ENCODE results near the gene PIP5K1C.

The PIP5K1C gene, protein sequence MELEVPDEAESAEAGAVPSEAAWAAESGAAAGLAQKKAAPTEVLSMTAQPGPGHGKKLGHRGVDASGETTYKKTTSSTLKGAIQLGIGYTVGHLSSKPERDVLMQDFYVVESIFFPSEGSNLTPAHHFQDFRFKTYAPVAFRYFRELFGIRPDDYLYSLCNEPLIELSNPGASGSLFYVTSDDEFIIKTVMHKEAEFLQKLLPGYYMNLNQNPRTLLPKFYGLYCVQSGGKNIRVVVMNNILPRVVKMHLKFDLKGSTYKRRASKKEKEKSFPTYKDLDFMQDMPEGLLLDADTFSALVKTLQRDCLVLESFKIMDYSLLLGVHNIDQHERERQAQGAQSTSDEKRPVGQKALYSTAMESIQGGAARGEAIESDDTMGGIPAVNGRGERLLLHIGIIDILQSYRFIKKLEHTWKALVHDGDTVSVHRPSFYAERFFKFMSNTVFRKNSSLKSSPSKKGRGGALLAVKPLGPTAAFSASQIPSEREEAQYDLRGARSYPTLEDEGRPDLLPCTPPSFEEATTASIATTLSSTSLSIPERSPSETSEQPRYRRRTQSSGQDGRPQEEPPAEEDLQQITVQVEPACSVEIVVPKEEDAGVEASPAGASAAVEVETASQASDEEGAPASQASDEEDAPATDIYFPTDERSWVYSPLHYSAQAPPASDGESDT

DNA sequence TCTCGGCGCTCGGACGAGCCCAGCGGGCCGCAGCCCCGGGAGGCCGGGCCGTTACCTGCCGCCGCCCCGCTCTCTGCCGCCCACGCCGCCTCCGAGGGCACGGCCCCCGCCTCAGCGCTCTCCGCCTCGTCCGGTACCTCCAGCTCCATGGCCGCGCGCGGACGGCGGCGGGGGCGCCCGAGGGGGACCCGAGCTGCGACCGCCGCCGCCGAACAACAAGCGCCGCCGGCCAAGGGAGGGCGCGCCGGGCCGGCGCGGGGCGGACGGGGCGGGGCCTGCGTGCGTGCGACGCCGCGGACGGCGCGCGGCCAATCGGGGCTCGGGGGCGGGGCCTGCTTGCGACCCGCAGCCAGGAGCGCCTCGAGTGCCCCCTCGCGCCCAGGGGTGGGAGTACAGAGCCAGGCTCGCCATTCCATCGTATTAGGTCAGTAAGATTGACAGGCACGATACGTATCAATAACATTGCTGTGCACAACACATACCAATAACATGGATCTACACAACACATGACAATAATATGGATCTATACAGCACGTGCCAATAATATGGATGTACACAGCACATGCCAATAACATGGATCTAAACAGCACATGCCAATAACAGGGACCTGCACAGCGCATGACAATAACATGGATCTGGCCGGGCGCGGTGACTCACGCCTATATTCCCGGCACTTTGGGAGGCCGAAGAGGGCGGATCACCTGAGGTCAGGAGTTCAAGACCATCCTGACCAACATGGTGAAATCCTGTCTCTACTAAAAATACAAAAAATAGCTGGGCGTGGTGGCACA lies at the start of gene PIP5K1C:
TSS of gene PIP5K1C (minus strand) at position 227 of the 791 bp plus-strand sequence. CDS start at position 149, 78 bp downstream.
- DNase-seq (ENCODE audit: low spot score): peak; percentile 90

DNA sequence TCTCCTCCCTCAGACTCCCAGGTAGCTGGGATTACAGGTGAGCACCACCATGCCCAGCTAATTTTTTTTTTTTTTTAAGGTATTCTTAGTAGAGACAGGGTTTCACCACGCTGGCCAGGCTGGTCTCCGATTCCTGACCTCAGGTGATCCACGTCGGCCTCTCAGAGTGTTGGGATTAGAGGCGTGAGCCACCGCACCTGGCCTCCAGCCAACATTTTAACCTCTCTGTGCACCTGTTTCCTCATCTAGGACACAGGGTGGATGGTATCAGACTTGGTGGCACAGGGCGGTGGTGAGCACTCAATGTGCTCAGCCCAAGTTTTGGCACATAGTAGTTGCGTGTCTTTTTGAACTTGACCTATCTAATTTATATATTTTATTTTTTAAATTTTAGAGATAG lies 48.7 kb upstream of the PIP5K1C start:
- no peak for DNase-seq (ENCODE audit: low spot score)

DNA sequence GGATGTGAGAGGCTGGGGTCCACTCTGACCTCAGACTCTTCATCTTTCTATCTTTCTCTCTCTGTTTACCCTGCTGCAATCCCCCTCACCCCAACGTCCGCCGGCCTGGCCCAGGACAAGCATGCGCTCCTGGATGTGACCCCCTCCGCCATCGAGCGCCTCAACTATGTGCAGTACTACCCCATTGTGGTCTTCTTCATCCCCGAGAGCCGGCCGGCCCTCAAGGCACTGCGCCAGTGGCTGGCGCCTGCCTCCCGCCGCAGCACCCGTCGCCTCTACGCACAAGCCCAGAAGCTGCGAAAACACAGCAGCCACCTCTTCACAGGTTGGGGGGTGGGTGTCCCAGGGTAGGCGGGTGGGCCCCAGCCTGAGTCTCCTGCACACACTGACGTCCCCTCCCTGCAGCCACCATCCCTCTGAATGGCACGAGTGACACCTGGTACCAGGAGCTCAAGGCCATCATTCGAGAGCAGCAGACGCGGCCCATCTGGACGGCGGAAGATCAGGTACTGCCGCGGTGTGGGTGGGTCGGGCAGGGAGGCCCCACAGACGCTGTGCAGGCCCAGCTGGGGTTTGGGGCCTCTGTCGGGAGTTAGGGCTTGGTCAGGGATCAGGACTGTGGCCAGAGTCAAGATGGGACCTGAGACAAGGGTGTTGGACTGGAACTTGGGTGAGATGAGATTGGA lies 46.2 kb upstream of the PIP5K1C start:
- DNase-seq (ENCODE audit: low spot score): no peak

DNA sequence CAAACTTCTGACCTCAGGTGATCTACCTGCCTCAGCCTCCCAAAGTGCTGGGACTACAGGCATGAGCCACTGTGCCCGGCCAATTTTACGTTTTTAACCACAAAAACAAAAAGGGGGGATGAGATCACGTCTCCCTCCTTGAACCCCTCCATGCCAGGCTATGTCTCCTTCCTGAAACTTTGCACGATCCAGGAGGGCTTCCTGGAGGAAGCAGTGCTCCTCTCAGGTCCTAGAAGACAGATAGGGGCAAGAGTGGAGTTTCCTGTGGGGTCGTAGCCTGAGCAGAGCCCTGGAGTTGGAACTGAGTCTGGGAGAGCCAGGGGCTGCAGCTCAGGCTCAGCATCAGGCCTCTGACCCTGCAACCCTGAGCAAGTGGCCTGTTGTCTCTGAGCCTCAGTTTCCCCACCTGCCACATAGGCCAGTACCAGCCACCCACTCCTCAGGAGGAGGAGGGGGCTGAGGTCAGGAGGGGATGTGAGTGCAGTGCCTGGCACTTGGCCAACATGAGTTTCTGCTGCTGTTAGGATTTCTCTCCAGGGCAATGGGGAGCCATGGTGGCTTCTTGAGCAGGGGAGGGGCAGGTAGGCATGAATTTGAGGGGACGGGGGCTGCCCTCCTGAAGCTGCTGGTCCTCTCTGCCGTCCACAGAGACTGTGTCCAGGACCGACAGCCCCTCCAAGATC lies 45.2 kb upstream of the PIP5K1C start:
- DNase-seq (ENCODE audit: low spot score): no peak

DNA sequence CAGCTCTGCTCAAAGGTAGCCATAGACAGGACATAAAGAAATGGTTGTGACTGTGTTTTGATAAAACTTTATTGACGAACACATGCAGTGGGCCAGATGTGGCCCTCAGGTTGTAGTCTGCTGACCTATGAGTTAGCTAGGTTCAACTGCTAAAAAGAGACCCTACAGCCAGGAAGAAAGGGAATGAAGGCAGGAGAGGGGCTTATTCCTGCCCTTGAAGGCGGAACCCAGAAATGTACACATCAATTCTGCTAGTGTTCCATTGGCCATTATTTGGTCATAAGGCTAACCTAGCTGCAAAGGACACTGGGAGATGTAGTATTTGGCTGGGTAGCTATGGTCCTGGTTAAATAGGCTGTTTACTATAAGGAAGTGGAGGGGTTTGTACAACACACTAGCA lies 43.2 kb upstream of the PIP5K1C start:
- no peak for DNase-seq (ENCODE audit: low spot score)

DNA sequence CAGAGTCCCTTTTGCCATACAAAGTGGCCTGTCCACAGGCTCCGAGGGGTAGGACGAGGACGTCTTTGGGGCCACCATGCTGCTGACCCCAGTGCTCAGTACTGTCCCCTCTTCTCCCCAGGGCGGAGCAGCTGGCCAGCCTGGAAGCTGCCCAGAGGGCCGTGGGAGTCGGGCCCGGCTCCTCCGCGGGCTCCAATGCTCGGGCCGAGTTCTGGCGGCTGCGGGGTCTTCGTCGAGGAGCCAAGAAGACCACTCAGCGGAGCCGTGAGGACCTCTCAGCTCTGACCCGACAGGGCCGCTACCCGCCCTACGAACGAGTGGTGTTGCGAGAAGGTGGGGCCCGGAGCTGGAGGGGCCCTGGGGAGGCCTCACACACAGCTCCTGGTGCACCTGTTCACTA lies 40.2 kb upstream of the PIP5K1C start:
- DNase-seq (ENCODE audit: low spot score): no peak

DNA sequence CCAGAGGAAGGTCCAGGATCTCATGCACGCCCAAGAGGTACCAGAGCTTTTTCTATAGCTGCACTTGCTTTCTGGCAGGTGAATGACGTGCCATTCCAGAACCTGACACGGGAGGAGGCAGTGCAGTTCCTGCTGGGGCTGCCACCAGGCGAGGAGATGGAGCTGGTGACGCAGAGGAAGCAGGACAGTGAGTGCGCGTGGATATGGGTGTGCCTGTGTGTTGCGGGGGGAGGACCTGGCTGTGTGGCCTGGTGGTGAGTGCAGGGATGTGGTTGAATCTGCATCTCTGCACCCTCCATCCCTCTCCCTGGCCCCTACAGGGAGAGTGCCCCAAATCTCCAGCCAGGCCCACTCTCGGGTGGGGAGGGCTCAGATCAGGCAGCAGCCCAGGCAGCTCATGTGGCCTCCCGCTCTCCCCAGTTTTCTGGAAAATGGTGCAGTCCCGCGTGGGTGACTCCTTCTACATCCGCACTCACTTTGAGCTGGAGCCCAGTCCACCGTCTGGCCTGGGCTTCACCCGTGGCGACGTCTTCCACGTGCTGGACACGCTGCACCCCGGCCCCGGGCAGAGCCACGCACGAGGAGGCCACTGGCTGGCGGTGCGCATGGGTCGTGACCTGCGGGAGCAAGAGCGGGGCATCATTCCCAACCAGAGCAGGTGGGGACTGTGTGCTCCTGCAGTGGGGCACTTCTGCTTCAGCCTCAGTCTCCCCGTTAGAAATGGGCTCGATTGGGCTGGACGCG lies 38.4 kb upstream of the PIP5K1C start:
- DNase-seq (ENCODE audit: low spot score): no peak

DNA sequence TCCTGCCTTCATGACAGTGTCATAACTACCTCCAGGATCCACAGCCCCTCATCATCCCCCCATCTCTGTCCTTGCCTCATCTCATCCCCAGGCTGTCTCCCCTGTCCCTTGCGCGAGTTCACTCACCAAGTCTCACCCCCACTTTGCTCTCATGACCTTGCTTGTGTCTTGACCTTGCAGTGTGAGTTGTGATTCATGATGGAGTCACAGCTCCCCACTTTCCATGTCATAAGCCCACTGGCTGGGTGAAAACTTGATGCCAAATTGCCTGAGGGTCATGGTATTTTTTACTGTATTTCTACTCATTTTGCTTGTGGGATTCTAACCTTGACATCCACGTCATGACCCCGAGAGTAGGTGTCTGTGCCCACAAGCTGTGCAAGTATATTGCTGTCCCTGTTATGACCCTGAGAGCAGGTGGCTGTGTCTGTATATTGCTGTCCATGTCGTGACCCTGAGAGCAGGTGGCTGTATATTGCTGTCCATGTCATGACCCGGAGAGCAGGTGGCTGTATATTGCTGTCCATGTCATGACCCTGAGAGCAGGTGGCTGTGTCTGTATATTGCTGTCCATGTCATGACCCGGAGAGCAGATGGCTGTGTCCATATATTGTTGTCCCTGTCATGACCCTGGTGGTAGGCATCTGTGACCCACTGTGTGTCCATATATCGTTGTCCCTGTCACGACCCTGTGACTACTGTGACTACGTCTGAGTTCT lies 37.4 kb upstream of the PIP5K1C start:
- DNase-seq (ENCODE audit: low spot score): no peak

DNA sequence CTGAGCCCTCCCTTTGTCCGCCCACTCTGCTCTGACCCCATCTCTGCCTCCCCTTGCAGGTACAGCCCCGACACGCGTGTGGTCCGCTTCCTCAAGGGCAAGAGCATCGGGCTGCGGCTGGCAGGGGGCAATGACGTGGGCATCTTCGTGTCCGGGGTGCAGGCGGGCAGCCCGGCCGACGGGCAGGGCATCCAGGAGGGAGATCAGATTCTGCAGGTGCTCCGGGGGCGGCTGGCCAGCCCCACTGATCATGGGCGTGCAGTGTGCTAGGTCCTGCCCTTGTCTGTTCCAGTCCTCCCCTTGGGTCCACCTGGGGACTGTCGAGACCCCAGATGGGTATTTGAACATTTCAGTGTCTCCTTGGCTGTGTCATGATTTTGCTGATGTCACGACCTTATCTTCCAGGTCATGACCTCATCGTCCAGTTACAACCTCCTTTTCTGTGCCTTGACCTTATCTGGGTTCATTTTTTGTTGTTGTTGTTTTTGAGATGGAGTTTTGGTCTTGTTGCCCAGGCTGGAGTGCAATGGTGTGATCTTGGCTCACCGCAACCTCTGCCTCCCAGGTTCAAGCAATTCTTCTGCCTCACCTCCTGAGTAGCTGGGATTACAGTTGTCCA lies 35.9 kb upstream of the PIP5K1C start:
- no peak for DNase-seq (ENCODE audit: low spot score)

DNA sequence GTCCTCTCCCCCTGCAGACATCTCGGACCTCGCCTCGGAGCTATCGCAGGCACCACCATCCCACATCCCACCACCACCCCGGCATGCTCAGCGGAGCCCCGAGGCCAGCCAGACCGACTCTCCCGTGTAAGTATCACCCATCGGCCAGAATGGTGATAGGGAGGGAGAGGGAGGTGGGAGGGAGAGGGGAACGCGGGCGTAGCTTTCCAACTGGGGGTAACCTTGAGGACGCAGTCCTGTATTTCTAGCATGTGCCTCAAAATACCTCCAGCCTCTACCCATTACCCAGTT lies 34.0 kb upstream of the PIP5K1C start:
- no peak for DNase-seq (ENCODE audit: low spot score)

DNA sequence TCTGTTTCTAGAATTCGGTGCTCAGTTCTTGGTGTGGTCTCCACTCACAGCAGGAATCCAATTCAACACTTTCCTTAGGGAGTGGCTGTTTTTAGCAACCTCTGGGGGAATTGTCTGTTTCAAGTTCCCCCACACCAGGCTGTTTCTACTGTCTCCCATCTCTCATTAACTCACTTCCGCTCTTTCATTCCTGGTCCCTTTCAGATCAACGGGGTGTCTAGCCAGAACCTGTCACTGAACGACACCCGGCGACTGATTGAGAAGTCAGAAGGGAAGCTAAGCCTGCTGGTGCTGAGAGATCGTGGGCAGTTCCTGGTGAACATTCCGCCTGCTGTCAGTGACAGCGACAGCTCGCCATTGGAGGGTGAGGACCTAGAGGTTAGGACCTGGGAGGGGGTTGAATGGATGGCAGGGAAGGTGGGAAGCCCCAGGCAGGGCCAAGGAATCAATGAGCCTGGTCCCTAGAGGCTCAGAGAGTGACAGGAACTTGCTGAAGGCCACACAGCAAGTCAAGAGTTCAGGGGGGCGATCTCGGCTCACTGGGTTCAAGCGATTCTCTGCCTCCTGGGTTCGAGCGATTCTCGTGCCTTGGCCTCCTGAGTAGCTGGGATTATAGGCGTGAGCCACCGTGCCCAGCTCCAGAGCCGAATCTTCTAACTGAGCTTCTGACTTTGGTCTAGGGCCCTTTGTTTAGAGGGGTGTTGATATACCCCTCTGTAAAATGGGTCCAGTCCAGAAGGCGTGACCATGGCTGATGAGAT lies 33.5 kb upstream of the PIP5K1C start:
- no peak for DNase-seq (ENCODE audit: low spot score)

DNA sequence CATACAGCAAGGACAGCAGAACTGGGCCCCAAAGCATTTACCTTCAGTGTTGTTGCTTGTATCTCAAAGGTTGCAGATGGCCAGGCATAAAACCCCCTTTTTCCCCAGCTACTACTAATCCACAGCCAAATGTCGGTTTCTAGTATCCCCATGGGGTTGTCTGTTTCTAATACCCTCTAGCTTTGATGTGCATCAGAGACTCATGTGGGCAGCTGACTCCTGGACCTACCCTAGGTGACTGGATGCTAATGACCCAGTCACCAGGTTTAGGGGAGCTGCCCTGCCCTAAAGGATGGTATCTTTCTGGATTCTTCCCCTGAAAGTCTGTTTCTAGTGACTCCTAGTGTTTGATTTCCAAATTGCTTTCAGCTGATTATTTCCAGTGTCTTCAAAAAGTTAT lies 31.8 kb upstream of the PIP5K1C start:
- DNase-seq (ENCODE audit: low spot score): no peak

DNA sequence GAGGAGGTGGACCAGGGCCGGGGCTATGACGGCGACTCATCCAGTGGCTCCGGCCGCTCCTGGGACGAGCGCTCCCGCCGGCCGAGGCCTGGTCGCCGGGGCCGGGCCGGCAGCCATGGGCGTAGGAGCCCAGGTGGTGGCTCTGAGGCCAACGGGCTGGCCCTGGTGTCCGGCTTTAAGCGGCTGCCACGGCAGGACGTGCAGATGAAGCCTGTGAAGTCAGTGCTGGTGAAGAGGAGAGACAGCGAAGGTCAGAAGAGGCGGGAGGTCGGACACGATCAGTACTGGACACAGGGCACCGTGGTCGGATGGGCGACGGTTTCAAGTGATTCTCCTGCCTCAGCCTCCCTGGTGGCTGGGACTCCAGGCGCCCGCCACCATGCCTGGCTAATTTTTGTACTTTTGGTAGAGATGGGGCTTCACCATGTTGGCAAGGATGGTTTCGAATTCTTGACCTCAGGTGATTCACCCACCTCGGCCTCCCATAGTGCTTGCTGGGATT lies 30.2 kb upstream of the PIP5K1C start:
- no peak for DNase-seq (ENCODE audit: low spot score)

DNA sequence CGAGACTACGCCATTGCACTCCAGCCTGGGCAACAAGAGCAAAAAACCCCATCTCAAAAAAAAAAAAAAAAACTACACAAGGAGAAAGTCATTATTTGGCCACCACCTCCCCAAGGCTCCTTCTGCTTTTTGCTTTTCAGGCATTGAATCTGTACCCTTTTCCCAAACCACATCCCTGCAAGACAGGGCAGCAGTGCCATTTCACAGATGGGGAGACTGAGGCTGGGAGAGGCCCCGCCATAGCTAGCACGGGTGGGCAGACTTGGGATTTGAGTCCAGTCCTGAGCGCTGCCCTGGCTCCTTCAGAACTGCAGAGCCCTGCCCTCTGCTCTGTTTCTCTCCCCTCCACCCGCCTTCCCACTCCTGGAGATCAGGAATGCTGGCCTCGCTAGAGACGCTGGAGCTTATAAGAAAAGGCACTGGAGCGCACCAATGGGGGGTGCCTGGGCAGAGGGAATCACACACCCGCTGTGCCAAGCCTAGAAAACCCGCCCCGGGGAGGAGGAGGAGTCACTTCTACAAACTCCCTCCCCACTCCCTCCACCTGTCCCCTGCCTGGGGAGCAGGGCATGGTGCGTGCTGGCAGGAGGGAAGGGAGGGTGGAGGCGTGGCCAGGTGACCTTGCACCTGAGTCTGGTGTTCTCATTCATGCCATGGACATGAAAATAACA lies 25.5 kb upstream of the PIP5K1C start:
- no peak for DNase-seq (ENCODE audit: low spot score)

DNA sequence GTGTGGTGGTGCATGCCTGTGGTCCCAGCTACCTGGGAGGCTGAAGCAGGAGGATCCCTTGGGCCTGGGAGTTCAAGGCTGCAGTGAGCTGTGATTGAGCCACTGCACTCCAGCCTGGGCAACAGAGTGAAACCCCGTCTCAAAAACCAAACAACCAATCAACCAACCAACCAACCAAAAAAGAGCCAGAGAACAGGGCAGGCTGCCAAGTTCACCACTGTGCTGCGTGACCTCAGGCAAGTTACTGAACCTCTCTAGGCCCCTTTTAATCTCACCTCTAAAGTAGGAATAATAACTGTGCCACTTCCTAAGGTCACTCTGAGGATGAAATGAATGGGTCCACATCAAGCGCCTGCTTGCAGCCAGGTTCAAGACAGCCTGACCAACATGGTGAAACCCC lies 24.9 kb upstream of the PIP5K1C start:
- DNase-seq (ENCODE audit: low spot score): no peak

DNA sequence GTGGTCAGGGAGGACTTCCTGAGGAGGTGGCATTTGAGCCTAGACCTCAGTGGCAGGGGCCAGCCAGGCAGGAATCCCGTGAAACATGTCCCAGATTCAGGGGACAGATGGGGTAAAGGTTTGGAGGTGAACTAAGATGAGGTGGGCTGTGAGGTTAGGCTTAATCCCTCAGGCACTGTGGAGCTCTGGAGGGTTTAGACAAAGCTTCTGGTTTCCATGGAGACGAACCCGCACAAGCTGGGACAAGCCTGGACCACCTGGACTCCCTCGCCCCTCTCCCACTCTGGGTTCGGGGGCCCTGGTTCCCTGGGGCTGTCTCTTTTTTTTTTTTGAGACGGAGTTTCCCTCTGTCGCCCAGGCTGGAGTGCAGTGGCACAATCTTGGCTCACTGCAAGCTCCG lies 23.6 kb upstream of the PIP5K1C start:
- no peak for DNase-seq (ENCODE audit: low spot score)

DNA sequence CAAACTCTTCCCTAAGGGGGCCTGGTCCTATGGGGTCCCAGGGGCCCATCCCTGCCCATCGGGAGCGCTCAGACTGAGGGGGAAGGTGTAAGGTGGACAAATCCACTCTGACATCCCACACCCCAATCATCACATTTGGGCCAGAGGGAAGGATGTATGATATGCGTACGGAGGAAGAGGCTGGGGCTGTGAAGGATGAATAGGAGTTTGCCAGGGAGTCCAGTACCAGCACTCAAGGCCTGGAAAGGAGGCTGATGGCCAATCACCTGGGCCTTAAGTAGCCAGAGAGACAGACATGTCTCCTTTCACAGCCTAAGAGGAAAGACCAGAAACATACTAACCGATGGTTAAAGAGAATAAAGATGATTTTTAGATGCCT lies 22.8 kb upstream of the PIP5K1C start:
- no peak for DNase-seq (ENCODE audit: low spot score)

DNA sequence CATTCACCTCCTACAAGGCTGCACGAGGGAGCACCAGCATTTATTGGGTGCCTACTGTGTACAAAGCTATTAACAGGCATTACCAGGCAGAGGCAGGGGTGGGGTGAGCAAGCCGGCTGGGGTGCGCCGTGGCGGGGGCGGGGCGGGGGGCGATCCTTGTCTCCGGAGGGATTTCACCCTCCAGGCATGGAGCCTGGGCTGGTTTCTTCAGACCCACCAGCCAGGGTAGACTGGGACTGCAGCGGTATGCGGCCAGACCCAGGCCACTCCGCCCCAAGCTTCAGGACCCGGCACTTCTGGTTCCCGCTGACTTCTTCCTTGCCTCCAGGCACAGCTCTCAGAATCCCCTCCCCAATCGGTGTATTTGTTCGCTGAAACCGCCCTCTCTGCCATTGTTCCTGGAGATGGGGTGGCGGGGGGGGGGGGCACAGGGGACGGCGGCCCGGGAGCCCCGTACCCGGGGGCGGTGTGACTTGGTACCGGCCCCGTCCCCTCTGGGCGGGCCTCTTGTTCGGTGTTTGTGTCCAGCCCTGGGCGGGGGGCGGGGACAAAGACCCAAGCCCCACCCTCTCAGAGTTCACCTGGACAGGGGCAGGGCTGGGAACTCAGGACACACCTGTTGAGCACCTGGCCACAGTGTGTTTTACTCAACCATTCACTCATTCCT lies 22.3 kb upstream of the PIP5K1C start:
- DNase-seq (ENCODE audit: low spot score): no peak

All from CD4-positive, alpha-beta T cell treated with Interleukin-6 at 100 ng/mL for 8 hours (primary cell).